HG03159 (cell line): ENCODE measurements around the gene SPPL3.
"Not testable (repeated sequence)": the region's sequence is repeated elsewhere in the genome, so short reads cannot be mapped to it uniquely, and the experiment has no call there.

ENCODE experiments used
- ATAC-seq: cut with Tn5 transposase; IDR thresholded peaks from one replicate; pipeline ENCODE4 v1.9.1; 2021; ENCODE audit warnings: mild to moderate bottlenecking, moderate library complexity; ENCODE audit not compliant: unreplicated experiment

The SPPL3 gene

GRCh38 chr12:120921637-120922036 is 17.5 kb upstream of the SPPL3 start:
- ATAC-seq, result no peak

DNA sequence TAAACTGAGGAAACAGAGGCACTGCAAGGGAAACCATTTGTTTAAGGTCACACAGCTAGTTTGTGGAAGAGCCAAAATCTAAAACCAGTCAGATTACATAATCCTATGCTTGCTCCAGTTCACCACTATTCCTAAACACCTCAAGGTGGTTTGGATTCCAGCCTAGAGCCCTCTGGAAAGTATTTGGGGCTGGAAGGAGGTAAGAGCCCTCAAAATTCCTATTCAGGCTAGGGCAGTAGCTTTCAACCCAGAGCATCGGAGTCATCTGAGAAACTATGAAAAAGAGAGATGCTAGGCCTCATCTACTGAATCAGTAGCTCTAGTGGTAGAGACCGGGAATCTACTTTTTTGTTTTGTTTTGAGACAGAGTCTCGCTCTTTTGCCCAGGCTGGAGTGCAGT is 16.0 kb upstream of the SPPL3 start:
- no peak for ATAC-seq

GRCh38 chr12:120917748-120918147 is 13.6 kb upstream of the SPPL3 start:
- ATAC-seq, result no peak

DNA sequence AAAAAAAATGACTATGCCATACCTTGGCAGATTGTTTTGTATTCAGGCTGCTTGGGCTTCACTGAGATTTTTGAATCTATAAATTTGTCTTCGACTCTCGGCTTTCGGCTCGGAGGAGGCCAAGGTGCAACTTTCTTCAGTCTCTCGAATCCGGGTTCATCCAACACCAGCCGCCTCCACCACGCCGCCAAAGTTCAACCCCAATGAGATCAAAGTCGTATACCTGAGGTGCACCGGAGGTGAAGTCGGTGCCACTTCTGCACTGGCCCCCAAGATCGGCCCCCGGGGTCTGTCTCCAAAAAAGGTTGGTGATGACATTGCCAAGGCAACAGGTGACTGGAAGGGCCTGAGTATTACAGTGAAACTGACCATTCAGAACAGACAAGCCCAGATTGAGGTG is 12.4 kb upstream of the SPPL3 start:
- ATAC-seq, result no peak

DNA sequence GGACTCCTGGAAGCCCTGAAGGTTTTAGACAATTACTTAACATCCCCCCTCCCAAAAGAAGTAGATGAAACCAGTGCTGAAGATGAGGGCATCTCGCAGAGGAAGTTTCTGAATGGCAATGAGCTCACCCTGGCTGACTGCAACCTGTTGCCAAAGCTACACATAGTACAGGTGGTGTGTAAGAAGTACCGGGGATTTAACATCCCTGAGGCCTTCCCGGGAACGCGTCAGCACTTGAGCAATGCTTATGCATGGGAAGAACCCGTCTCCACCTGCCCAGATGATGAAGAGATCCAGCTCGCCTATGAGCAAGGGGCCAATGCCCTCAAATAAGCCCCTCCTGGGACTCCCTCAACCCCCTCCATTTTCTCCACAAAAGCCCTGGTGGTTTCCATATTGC is 10.6 kb upstream of the SPPL3 start:
- no peak for ATAC-seq

DNA sequence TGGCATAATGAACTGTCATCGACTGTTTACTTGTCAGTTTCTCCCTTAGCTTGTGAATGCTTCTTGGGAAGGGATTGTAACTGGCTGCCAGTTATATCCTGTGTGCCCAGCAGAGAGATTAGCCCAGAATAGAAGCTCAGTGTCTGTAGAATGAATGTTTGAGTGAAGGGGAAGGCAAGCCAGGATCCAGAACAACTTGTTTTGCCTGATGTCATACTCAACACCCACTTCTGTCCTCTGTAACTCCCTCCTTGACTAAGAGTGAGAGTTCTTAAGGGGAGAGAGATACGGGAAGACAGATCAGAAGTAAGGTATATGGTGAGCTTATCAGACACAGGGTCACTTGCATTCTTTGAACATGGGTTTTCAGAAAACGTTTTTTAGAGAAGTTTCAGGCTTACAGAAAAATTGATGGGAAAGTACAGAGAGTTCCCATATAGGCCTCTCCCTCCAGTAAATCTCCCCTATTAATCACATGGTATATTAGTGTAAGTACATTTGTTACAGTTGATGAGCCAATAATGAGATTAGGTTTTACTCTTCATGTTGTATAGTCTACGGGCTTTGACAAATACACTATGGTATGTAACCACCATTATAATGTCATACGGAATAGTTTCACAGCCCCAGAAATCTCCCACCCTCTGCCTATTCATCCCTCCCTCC is 5.6 kb upstream of the SPPL3 start:
- no peak for ATAC-seq

- no peak for ATAC-seq
These were observed 1.8 kb upstream of the SPPL3 start for GRCh38 chr12:120905856-120906384.

DNA sequence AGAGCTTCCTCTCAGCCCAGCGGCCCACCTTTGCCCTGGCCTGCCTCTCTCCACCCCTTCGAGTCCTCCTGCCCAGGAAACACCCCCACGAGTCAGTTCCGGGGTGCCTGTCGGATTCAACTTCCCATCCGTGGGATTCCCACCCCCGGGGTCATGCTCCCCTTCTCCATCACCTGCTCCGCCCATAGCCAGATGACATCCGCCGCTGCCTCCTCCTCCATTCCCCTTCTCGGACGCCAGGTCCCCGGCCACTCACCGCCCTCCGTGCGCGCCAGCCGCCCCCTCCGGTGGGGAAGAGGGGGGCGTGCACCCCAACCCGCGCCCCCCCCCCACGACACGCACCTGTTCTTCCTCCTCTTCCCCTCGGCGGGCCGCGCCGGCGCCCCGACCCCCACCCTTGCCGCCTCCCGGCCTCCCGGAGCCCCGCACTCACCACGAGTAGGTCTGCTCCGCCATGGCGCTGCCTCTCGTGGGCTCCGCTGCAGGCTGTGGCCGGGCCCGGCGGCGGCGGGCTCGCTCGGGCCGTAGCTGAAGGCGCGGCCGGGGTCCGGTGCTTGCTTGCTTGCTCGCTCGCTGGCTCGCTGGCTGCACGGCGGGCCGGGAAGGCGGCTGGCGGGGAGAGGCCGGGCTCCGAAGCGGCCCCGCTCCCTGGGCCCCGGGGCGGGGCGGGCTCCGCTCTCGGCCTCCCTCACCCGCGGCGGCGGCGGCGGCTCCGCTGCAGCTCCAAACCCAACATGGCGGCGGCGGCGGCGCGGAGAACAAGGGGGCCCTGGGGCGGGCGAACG is 554 bp downstream of the SPPL3 start:
- peak; percentile 49 for ATAC-seq

- ATAC-seq, result no peak
These were observed 1.2 kb downstream of the SPPL3 start for GRCh38 chr12:120902846-120903411.

DNA sequence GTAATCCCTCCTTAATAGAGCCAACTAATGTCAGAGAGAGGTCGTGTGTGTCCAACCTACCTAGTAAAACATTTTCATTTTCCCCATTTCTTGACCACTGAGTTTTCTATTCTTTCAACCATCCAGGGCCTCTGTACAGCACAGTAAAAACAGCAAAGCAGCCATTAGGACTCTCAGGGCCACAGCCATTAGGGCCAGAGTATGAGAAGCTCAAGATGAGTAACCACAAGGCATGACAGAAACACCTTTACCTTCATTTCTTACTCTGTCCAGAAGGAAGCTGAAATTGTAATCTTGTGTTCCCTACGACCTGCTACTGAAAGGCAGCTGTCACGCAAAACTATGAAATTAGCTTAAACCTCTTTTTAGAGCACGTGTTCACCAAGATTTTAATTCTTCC is 2.3 kb downstream of the SPPL3 start:
- no peak for ATAC-seq

DNA sequence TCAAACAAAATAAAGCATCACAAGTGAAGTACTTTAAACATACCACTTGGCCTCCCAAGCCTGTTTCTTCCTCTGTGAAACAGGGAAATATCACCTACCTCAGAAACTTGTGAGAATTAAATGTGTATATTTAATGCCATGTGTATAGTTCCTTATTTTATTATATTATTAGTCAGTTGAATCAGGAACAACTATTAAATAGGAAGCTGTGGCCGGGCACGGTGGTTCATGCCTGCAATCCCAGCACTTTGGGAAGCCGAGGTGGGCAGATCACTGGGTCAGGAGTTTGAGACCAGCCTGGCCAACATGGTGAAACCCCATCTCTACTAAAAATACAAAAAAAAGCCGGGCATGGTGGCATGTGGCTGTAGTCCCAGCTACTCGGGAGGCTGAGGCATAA is 3.1 kb downstream of the SPPL3 start:
- not testable (repeated sequence) for ATAC-seq

GRCh38 chr12:120895532-120895931 is 8.6 kb downstream of the SPPL3 start:
- no peak for ATAC-seq

DNA sequence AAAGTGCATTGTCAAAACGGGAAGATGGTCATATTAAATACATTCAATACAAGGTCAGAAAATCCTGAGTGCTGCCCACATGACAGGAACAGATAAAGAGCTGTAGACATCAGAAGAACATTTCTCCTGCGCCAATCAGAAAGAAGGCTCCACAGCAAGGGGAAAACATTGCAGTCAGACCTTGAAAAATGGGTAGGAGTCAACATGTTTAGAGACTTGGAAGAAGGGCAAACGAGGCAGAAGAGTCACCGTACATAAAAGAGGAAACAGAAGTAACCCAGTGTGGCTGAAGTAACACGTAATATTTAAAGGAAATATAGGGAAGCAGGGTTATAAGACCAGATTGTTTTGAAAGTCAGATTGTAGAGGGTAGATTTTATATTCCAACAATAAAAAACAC is 11.9 kb downstream of the SPPL3 start:
- ATAC-seq, result no peak

DNA sequence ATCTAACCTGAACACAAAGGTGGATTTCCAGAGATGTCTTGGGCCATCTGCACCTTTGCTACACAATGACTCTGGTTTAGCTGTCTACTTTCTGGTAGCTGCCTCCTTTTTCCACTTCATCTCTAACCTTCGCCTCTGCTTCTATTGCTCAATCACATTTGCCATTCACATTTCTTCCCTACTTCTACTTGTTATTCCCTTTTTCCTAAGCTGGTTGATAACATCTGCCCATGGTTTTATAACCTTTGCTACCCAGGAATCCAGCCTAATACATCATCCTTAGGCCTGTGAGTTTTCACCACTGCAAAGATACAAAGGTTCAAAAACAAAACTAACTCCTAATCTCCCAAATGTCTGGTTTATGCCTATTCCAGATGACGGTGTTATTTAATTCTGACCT is 13.2 kb downstream of the SPPL3 start:
- no peak for ATAC-seq

GRCh38 chr12:120887253-120888043 is 16.7 kb downstream of the SPPL3 start:
- ATAC-seq, result no peak

- peak; percentile 77 for ATAC-seq
These were observed 17.7 kb downstream of the SPPL3 start for GRCh38 chr12:120886199-120887018.

DNA sequence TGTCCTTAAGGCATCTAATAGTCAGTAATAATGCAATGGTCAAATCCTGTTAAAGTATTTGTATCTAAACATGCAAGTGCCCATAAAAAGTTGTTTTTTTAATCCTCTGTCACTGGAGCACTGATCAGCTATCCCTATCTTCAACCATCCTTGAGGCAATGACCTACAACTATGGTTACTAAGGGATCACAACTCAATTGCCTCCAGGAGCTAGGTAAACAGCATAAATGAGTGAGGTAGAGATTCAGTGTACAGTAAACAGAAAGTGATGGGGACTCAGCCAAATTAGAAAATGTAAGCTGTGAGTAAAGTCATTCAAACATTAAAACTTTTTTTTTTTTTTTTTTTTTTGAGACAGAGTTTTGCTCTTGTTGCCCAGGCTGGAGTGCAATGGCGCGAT is 18.6 kb downstream of the SPPL3 start:
- no peak for ATAC-seq

- ATAC-seq, result no peak
These were observed 19.5 kb downstream of the SPPL3 start for GRCh38 chr12:120884644-120885043.

DNA sequence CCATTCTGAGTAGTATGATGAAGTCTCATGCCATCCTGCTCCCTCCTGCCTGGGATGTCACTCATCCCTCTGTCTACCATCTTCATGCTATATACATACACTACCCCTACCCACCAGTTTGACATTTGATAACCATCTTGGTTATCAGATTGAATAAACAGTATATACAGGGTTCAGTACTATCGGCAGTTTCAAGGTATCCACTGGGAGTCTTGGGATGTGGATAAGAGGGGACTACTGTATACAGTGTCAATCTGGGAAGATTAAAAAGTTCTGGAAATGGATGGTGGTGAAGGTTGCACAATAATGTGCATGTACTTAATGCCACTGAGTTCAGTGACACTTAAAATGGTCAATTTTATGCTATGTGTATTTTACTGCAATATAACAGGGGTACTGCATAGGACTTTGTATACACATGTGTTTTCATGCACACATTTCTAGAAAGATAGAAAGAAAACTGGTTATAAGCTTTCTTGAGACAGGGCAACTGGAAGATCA is 22.1 kb downstream of the SPPL3 start:
- ATAC-seq, result no peak

DNA sequence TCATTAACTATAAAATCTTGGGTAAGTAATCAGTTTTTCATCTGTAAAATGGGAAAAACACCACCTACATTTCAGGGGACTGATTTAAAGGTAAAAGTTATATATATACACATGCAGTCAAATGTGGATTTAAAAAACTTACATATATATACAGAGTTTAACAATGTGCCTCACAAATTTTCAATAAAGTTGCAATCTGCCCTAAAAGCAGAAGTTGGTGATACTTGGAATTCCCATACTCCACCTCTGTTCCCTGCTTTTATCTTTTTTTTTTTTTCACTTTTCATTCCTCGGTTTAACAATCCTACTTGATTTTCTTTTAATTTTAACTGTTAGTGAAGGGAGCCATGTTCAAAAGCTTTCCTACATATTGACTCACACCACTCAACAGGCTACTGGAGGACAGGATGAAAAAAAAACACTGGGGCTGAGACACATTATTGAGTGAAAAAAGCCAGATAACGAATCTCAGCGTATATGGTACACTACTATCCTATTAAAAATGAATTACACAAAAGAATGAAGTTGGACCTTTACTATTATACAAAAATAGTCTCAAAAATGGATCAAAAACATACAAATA is 24.3 kb downstream of the SPPL3 start:
- ATAC-seq, result no peak
